ENCODE results near the gene OR2AG1. TPM values are rescaled to one million over a fixed set of nuclear protein-coding genes. Genes with fewer than 3 reads are reported as not detected.

The OR2AG1 gene
- total RNA-seq, 1 donor from 2014 or later: not detected

- no peak for TF ChIP-seq CTCF (conservative IDR thresholded peaks at IDR 0.05; ENCODE audit: low read depth, low read length)
- H3K4me3 ChIP-seq (ENCODE audit: low read depth, low read length): no peak overlapping the region
- no peak for DNase-seq (ENCODE audit: low read depth)
Measured at GRCh38 chr11:6738590-6738989, 44.2 kb upstream of the OR2AG1 start.

DNA sequence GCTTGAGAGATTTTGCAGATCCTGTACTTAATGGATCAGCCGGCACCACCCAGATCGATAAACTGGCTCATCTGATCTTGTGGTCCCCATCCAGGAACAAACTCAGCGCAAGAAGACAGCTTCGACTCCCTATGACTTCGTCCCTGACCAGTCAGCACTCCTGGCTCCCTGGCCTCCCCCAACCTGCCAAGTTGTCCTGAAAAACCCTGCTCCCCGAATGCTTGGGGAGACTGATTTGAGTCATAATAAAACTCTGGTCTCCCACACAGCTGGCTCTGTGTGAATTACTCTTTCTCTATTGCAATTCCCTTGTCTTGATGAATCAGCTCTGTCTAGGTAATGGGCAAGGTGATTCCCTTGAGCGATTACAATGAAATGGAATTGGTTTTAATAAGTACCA is 40.6 kb upstream of the OR2AG1 start:
- no peak for DNase-seq (ENCODE audit: low read depth)
- no peak for TF ChIP-seq CTCF (conservative IDR thresholded peaks at IDR 0.05; ENCODE audit: low read depth, low read length)
- no peak overlapping the region for H3K4me3 ChIP-seq (ENCODE audit: low read depth, low read length)

DNA sequence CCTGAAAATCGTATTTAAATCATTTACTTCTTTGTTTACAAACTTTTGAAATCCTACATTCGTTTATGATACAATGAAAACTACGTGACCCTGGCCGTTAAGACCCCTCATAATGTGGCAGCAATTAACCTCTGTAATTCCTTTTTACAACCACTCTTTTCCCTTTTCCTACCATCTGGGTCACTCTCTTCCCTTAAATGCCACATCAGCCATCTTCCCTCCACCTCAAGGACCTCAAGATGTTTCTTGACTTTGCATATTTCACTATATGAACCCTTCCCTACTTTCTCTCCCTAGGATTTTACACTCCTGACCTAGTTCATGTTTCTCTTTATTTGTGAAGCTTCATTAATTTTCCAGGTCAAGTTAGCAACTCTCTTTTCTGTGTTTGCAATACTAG is 37.8 kb upstream of the OR2AG1 start:
- DNase-seq (ENCODE audit: low read depth): no peak
- H3K4me3 ChIP-seq (ENCODE audit: low read depth, low read length): no peak overlapping the region
- no peak for TF ChIP-seq CTCF (conservative IDR thresholded peaks at IDR 0.05; ENCODE audit: low read depth, low read length)

DNA sequence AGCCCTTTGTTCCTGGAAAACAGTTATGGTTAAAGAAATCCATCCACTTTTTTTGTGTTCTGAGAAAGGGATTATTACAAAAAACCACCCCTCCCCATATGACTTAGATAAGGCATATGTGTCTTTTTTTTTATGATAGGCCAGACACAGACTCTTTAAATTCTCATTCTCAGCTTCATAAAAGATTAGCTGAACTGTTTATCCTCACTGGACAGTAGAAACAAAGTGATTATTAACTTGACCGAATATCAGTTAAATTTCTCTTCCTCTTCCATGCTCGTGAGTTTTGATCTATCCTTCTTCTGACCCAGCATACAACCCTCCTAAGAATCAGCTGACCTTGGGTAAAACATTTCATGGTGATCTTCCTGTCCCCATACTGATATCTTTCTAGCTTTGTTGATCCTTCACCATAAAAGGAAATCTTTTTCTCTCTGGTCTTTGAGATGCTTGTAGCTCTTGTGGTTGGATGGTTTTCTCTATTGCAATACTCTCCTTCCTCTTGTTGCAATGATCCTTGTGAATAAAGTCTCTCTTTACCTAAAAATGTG is 37.3 kb upstream of the OR2AG1 start:
- TF ChIP-seq CTCF (conservative IDR thresholded peaks at IDR 0.05; ENCODE audit: low read depth, low read length): no peak
- H3K4me3 ChIP-seq (ENCODE audit: low read depth, low read length): no peak overlapping the region
- no peak for DNase-seq (ENCODE audit: low read depth)

DNA sequence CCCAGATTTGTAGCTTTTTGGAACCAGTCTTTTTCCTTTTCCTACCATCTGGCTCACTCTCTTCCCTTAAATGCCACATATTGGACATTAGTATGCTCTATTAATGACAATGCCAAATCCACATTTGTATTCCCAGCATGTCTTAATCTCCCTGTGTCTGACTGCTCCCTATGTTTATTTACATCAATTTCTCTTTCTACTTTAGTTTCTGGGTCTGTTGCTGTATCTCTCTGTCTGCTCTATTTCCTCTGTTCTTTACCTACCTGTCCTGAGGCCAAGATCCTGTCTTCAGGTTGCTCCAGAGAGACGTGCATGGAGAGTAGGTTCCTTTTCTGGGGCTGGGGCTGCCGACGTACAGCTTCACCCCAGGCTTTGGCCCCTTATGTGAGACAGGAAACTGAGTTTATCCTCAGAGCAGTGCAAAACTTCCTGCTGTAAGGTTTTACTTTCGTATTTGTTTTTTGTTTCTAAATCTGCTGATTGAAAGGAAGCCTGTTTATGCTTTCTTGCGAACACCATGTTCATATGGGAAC is 36.7 kb upstream of the OR2AG1 start:
- no peak overlapping the region for H3K4me3 ChIP-seq (ENCODE audit: low read depth, low read length)
- no peak for TF ChIP-seq CTCF (conservative IDR thresholded peaks at IDR 0.05; ENCODE audit: low read depth, low read length)
- DNase-seq (ENCODE audit: low read depth): no peak

DNA sequence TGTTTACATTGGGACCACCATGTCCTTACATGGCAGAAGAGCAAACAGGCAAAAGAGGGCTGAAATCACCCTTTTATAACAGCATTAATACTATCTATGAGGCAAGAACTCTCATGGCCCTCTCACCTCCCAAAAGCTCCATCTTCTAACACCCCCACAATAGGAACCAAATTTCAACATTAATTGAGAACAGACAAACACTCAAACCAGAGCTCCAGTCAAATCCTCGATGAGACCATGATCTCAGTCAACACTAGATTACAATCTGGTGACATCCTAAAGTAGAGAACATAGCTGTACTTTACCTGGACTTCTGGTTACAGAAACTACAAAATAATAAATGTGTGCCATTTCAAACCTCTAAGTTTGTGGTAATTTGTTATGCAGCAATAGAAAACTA is 36.2 kb upstream of the OR2AG1 start:
- TF ChIP-seq CTCF (conservative IDR thresholded peaks at IDR 0.05; ENCODE audit: low read depth, low read length): no peak
- no peak for DNase-seq (ENCODE audit: low read depth)
- H3K4me3 ChIP-seq (ENCODE audit: low read depth, low read length): no peak overlapping the region

DNA sequence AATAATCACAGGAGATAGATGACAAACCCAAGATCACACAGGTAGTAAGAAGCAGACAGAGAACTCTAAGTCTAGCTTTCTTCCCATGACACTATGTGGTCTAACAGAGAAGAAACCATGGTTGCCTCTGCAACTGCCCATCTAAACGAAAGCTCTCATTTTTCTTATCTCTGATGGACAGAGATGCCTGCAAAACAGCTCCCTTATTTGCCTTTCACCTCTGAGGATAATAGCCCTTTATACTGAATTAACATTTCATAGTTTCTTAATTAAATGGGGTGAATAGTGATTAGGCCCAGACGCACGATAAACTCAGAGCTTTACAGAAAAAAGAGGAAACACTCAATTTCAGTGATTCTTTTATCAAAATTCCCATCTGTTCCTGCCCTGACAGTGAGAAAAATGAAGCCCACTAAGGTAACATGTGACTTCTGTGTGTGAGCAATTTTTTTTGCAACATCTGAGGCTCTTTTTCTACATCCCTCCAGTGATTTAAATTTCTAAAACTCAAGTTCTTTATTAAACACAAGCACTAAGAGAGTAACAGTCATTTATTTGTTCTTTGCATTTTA is 35.6 kb upstream of the OR2AG1 start:
- DNase-seq (ENCODE audit: low read depth): no peak
- H3K4me3 ChIP-seq (ENCODE audit: low read depth, low read length): no peak overlapping the region
- no peak for TF ChIP-seq CTCF (conservative IDR thresholded peaks at IDR 0.05; ENCODE audit: low read depth, low read length)
